Measurements from ENCODE around the gene SLC6A5. TPM values are rescaled to one million over a fixed set of nuclear protein-coding genes. Genes with fewer than 3 reads are reported as not detected.

SLC6A5 gene
- total and polyA plus RNA-seq, 2 donors (not counting 3 experiments of a cell fraction or from before 2014, with no cell fraction given) = not detected

GRCh38 chr11:20597680-20598484, 1.5 kb upstream of the SLC6A5 start:
- Histone ChIP-seq H3K9me3 (replicated peaks; ENCODE audit: control insufficient read depth, insufficient read depth, low read length) (no peaks in the 10 kb centered on the region), H3K9me1 (replicated peaks; ENCODE audit: control insufficient read depth, extremely low read depth, insufficient read depth, low read length) (no peaks in the 10 kb centered on the region), H3K9ac (replicated peaks; ENCODE audit: extremely low read depth, insufficient read depth, low read length) (no peak overlapping the region), H3K27ac (ENCODE audit: insufficient read depth, low read depth, low read length) (no peak overlapping the region), H4K20me1 (replicated peaks; ENCODE audit: control insufficient read depth, extremely low read depth, insufficient read depth, low read length) (no peaks in the 10 kb centered on the region), H3K4me1 (ENCODE audit: control insufficient read depth, extremely low read depth, insufficient read depth, low read length) (no peaks in the 10 kb centered on the region), H2AFZ (ENCODE audit: low read depth, low read length) (no peak overlapping the region), H3K4me2 (ENCODE audit: insufficient read depth, low read length) (no peak overlapping the region), H3K79me2 (ENCODE audit: control insufficient read depth, insufficient read depth, low read length) (no peaks in the 10 kb centered on the region), H3K4me3 (replicated peaks in 1 of 3; ENCODE audit: insufficient read depth in 1 of 3, low read depth in 1 of 3, low read length in 3 of 3) (no peak overlapping the region), H3K36me3 (ENCODE audit: control insufficient read depth in 2 of 2, extremely low read depth in 1 of 2, insufficient read depth in 2 of 2, low read length in 2 of 2) (no peaks in the 10 kb centered on the region), H3K27me3 (ENCODE audit: control insufficient read depth in 2 of 2, insufficient read depth in 2 of 2, low read length in 2 of 2) (peaks cover 69 to 78% of the 10 kb centered on the region in 2 experiments)
- dilution Hi-C loops (cut with MboI; ENCODE audit: extremely low pct_ligation_motif_present, low sequenced_read_pairs) = no loop called here
- TF ChIP-seq JUN (IDR thresholded peaks at IDR 0.05; ENCODE audit: borderline replicate concordance, insufficient read depth, insufficient read length, low read depth) (no peak), EZH2 (IDR thresholded peaks at IDR 0.05; ENCODE audit: borderline replicate concordance, low read depth, low read length, severe bottlenecking) (peak; percentile 86)
- CTCF ChIA-PET = interaction anchor here (1.5 kb wide), 1 partner anchor 12 kb away, joined by 3 read pairs; no protein-coding TSS in a partner anchor
- DNase-seq (ENCODE audit: low read depth, low spot score) (no peak), FAIRE-seq (no peak)
- POLR2A ChIA-PET = no interaction called here
- no TSS peak for BruUV-seq (replicated peaks)
- intact Hi-C loops (cut with micrococcal nuclease) = no loop called here

- Histone ChIP-seq H3K4me1 (ENCODE audit: control insufficient read depth, extremely low read depth, insufficient read depth, low read length) (no peaks in the 10 kb centered on the region), H3K27me3 (ENCODE audit: control insufficient read depth in 2 of 2, insufficient read depth in 2 of 2, low read length in 2 of 2) (peaks cover 75 to 84% of the 10 kb centered on the region in 2 experiments), H3K27ac (ENCODE audit: insufficient read depth, low read depth, low read length) (no peak overlapping the region), H3K9me3 (replicated peaks; ENCODE audit: control insufficient read depth, insufficient read depth, low read length) (no peaks in the 10 kb centered on the region), H3K4me3 (replicated peaks in 1 of 3; ENCODE audit: insufficient read depth in 1 of 3, low read depth in 1 of 3, low read length in 3 of 3) (no peak overlapping the region), H3K36me3 (ENCODE audit: control insufficient read depth in 2 of 2, extremely low read depth in 1 of 2, insufficient read depth in 2 of 2, low read length in 2 of 2) (no peaks in the 10 kb centered on the region), H3K9me1 (replicated peaks; ENCODE audit: control insufficient read depth, extremely low read depth, insufficient read depth, low read length) (no peaks in the 10 kb centered on the region), H4K20me1 (replicated peaks; ENCODE audit: control insufficient read depth, extremely low read depth, insufficient read depth, low read length) (no peaks in the 10 kb centered on the region), H3K4me2 (ENCODE audit: insufficient read depth, low read length) (no peak overlapping the region), H3K9ac (replicated peaks; ENCODE audit: extremely low read depth, insufficient read depth, low read length) (no peak overlapping the region), H2AFZ (ENCODE audit: low read depth, low read length) (no peak overlapping the region), H3K79me2 (ENCODE audit: control insufficient read depth, insufficient read depth, low read length) (no peaks in the 10 kb centered on the region)
- no peak for DNase-seq (ENCODE audit: low read depth, low spot score)
- no peak for TF ChIP-seq GATA2 (IDR thresholded peaks at IDR 0.05; ENCODE audit: insufficient read depth, insufficient read length, low read depth, low read length)
- no peak for TF ChIP-seq POLR2A (IDR thresholded peaks at IDR 0.05; ENCODE audit: low read depth, low read length)
- TF ChIP-seq EZH2 (IDR thresholded peaks at IDR 0.05; ENCODE audit: borderline replicate concordance, low read depth, low read length, severe bottlenecking) = no peak
- TF ChIP-seq JUN (IDR thresholded peaks at IDR 0.05; ENCODE audit: borderline replicate concordance, insufficient read depth, insufficient read length, low read depth) = no peak
- TF ChIP-seq FOS (IDR thresholded peaks at IDR 0.05; ENCODE audit: borderline replicate concordance, insufficient read depth, low read length) = no peak
- no peak for TF ChIP-seq CTCF (IDR thresholded peaks at IDR 0.05; ENCODE audit: extremely low read depth in 1 of 2, insufficient read depth in 1 of 2, low read depth in 1 of 2, low read length in 2 of 2)
- TF ChIP-seq POLR2AphosphoS5 (IDR thresholded peaks at IDR 0.05; ENCODE audit: insufficient read depth, low read depth, low read length) = no peak
- TF ChIP-seq MYC (IDR thresholded peaks at IDR 0.05; ENCODE audit: low read depth, low read length) = no peak
- no peak for TF ChIP-seq MAX (IDR thresholded peaks at IDR 0.05; ENCODE audit: insufficient read depth, insufficient read length)
- FAIRE-seq = no peak
- no TSS peak for BruUV-seq (replicated peaks)
- POLR2A ChIA-PET = no interaction called here
- dilution Hi-C loops (cut with MboI; ENCODE audit: extremely low pct_ligation_motif_present, low sequenced_read_pairs) = no loop called here
- intact Hi-C loops (cut with micrococcal nuclease) = no loop called here
- CTCF ChIA-PET = interaction anchor here (1.5 kb wide), 1 partner anchor 12 kb away, joined by 3 read pairs; no protein-coding TSS in a partner anchor
Measured at GRCh38 chr11:20598492-20598891, 916 bp upstream of the SLC6A5 start.

Measured in endothelial cell of umbilical vein (primary cell).